ENCODE data around the gene GTPBP4.
"Not testable (repeated sequence)": the region's sequence is repeated elsewhere in the genome, so short reads cannot be mapped to it uniquely, and the experiment has no call there.

Gene GTPBP4

DNA sequence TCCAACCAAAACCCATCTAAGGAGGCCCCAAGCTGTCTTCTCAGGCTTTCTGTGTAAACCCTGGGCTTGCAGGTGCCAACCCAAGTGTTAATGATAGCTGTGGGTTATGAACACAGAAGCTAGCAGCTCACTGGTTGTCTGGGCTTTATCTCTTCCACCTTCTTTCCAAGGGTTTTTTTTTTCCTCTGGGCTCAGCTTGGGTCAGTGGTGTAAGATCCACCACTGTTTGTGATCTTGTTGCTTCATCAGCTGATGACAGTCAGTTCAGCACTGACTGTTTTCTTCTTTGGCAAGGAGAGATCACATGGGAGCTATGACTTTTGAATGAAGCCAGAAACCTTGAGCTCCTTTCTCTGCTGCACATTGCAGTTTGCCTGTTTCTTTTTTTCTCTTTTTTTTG, 4.6 kb downstream of the GTPBP4 start:
- DNase-seq, result no peak

DNA sequence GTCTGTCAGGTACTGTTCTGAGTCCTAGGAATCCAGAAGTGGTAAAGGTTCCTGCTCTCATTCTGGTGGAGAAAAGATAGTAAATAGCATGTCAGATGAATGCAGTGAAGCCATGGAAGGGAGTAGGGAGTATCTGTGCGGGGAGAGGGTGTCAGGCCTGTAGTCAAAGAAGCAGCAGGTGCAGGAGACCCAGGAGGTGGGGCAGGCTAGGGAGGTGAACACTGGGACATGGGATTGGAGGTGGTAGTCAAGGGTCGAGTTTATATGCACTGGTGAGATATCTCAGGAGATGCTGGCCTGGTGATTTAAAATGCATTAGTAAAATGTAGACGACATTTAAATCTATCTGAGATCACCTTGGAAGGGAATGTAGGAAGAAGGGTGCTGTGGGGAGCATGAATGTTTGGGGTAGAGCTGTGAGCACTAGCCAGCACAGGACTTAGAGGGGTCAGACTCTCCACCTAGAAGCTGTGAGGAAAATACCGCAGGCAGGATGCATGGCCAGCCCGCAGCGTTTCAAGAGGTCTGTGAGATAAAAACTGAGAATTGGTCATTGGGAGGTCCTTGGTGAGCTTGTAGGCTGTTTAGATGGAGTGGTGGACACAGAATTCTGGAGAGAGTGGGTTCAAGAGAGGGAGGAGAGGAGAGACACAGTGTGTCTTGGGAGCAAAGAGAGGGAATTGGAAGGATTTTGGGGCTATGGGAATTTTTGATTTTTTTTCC, 6.8 kb downstream of the GTPBP4 start:
- no peak for DNase-seq

DNA sequence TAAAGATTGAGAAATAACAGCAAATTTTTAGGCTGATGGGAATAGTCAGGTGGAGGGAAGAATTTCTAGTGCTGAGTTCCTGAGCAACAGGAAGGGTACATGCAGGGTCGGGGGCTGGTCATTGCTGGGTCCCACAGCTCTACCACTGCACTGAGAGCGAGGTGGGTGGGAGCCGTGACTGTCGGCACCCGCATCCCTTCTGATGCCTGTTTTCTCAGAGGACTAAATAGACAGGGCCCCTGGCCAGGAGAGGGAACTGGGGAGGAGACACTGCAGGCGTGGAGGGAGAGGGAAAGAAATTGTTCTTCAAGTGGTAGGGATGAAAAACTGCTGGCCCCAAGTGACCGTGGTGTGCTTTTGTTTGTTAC, 7.3 kb downstream of the GTPBP4 start:
- no peak for DNase-seq

DNA sequence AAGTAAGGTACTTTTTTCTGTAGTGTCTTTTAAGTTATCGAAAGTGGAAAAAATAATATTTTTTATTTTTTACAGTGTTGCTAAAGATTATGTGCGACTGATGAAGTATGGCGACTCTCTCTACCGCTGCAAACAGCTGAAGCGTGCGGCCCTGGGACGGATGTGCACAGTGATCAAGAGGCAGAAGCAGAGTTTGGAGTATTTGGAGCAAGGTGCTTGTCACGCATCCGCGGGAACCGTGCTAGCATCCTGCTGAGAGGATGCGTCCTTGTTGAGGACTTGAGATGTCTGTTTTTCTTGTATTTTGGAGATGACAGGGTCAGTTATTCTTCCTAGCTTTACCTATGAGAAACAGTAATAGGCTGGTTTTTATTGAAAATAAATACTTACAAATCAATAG, 7.8 kb downstream of the GTPBP4 start:
- no peak for DNase-seq

DNA sequence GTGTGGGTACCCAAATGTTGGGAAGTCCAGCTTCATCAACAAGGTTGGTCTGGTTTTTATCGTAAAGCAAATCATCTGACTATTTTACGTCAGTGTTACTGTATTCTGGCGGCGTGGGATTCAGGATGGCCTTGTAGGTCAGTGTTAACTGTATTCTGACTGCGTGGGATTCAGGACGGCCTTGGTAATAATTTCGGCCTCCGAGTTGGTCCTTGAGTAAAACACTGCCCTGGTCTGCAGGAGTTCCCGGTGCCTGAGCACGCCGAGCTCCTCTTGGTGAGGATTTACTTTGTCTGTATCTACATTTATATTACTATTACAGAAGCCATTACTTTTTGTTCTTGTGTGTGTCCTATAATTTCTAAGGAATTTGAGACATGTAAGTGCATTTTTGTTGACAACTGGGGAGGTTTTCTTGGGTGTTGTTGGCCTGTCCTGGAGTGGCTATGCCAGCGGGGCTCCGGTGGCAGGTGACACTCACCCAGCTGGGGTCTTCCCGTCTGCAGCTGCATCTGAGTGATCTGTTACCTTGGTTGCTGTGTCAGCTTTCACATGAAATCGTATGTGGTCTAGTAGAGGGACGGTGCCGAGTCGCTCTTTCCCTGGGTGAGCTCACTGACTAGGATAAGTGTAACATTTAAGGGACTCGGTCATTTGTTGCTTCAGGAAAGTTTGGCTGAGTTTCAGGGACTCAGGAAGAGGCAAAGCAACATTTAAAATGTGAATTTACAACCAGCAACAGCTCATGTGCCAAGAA, 9.2 kb downstream of the GTPBP4 start:
- no peak for DNase-seq

DNA sequence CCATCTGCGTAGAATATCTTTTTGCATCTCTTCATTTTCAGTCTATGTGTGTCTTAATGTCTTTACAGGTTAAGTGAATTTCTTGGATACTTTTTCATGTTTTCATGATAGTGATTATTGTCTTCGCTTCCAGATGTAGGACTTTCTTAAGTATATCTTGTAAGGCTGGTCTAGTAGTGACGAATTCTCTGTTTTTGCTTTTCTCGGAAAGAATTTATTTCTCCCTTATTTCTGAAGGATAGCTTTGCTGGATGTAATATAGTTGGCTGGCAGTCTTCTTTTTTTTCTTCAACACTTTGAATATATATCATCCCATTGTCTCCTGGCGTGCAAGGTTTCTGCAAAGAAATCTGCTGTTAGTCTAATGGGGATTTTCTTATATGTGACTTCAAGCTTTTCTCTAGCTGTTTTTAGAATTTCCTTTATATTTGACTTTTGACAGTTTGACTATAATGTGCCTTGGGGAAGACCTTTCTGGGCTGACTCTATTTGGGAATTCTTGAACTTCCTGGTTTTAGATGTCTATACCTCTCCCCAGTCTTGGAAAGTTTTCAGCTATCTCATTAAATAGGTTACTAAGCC, 14.3 kb downstream of the GTPBP4 start:
- no peak for DNase-seq

DNA sequence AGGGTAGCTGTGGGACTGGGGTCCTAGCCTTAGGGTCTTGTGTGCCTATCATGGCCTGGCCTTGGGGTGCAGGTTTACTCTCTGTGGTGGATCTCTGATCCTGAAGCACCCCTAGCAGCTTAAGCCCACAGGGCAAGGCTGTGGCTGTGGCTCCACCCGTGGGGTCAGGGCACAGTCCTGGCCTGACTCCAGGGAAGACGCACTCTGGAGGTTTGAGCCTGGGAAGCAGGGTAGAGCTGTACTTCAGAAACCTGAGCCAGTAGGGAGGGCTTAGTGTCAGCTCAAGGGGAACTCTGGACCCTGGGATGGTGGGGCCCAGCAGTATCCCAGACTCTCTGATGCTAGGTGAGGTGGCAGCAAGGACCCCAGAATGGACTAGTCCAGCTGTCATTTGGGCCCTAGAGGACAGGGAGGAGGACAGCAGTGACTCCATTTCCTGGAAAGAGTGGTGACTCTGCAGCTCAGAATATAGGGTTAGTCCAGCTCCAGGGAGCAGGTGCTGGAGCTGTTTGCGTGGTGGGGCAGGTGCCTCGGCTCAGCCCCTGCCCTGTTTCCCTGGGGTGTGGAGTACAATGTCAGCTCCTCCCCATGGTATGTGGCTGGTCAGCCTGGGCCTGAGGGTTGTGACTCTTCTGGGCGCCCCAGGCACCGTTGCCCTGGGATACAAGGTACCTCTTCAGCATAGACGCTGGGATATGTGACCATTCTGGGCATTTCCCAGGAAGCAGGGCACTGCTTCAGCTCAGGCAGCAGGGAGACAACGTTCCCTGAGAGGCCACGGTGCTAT, 15.8 kb downstream of the GTPBP4 start:
- DNase-seq, result no peak

DNA sequence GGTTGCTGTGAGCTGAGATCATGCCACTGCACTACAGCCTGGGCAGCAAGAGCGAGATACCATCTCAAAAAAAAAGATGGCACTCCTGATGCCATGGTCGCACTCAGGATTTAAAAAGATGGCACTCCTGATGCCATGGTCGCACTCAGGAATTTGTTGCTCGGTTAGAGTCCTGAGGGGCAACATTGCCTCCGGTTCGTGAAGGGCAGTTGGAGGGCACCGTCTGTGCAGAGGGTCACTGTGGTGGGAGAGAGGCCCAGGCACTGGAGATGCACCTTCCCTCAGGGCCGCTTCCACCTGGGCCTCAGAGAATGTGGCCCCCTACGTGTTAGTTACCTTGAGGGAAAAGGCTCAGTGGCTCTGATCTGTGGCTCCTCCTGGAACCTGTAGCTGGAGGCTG, 18.3 kb downstream of the GTPBP4 start:
- no peak for DNase-seq

DNA sequence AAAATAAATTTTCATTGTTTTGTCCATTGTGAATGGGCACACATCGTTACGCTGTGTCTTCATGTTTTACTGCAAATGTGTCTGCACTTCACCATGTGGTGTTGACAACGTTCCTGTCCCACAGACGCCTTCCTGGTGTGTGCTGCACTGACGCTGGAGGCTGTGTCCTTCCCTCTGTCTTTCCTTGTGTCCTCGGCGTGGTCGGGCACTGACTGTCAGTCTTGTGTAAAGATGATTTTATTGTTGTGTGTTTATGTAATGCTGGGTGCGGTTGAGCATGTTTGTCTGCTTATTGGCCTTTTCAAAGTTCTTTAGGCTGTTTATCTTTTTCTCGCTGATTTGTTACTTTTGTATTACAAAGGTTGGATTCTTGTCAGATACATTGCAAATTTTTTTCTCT, 19.3 kb downstream of the GTPBP4 start:
- DNase-seq, result no peak

DNA sequence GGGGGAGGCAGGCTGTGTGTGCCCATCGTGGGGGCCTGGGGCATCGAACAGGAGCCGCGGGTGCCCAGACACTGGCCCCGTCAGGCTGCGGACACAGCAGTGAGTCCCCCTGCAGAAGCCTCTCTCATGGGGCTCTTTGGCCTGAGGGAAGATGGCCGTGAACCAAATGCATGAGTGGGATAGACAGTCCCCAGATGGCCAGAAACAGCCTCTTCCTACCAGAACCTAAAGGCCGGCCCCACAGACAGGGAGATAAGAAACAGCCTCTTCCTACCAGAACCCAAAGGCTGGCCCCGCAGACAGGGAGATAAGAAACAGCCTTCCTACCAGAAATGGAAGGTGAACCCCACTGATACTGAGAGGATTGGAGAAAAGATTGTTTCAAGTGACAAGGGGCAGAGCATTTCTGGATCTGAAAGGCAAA, 20.8 kb downstream of the GTPBP4 start:
- no peak for DNase-seq

DNA sequence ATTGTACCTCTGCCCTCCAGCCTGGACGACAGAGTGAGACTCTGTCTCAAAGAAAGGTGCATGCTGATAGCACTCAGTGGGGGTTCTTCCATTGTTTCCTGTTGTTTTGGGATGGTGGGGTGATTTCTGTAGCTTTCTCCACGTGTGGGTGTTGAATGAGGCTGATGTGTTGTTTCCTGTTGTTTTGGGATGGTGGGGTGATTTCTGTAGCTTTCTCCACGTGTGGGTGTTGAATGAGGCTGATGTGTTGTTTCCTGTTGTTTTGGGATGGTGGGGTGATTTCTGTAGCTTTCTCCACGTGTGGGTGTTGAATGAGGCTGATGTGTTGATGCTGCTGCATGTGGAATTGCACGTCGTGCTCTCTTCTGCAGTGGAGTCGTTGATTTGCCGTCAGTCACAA, 21.7 kb downstream of the GTPBP4 start:
- DNase-seq, result not testable (repeated sequence)

DNA sequence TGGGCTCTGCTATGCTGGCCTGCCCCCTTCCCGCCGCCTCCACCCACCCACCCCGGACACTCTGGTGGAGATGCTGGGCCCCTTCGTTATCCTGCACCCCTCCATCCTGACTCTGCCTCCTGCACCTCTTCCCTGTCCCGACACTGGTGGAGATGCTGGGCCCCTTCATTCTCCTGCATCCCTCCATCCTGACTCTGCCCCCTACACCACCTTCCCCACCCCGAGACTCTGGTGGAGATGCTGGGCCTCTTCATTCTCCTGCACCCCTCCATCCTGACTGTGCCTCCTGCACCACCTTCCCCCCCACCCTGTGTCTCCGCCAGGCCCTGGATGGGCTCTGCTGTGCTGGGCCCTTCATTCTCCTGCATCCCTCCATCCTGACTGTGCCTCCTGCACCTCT, 22.5 kb downstream of the GTPBP4 start:
- DNase-seq, result no peak

DNA sequence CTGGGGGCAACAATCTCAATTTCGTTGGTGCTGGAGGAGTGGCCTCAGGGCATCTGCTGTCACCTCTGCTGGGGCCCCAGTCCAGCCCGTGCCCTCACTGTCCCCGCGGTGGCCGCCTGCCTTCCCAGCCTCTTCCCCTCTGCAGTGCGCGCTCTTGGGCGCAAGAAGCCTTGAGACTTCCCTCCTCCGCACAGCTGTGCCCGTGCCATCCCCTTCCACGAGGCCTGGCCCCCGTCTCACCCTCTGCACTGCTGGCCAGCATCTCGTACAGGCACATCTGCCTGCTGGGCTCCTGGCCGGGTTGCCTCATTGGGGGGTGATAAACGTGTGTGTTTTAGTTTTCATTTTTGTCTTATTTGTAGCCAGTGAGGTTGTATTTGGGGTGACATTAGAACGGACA, 23.5 kb downstream of the GTPBP4 start:
- no peak for DNase-seq

DNA sequence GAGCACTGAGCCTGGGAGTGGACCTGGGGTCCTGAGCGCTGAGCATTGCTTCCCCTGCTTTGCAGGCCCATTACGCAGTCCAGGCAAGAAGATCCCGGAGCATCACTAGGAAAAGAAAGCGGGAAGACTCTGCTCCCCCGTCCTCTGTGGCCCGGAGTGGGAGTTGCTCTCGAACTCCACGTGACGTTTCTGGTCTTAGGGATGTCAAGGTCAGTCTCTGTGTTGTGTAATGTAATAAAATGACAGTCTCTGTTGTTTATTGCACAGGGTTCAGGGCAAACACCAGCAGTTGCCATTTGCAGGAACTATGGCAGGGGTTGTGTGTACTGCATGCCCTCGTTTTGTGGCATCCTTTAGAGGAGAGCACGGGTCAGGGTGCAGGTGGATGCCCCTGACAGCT, 27.5 kb downstream of the GTPBP4 start:
- DNase-seq, result no peak

DNA sequence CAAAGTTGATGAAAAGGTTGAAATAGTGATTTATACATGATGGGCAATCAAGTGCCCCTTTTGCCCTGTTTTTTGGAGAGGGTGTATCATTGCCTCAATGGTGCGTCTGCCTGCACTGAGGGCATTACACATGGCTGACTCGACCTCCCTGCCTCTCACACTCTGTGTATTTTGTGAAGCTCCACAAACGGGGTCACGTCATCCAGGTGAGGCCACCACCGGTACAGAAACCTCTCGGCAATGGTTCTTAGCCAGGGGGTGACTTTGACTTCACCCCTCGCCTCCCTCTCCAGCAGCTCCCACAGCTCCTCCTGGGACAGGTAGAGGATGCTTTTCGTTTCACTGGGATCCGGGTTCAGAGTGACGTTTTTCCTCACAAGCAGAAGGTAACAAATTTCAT, 31.1 kb downstream of the GTPBP4 start:
- no peak for DNase-seq

DNA sequence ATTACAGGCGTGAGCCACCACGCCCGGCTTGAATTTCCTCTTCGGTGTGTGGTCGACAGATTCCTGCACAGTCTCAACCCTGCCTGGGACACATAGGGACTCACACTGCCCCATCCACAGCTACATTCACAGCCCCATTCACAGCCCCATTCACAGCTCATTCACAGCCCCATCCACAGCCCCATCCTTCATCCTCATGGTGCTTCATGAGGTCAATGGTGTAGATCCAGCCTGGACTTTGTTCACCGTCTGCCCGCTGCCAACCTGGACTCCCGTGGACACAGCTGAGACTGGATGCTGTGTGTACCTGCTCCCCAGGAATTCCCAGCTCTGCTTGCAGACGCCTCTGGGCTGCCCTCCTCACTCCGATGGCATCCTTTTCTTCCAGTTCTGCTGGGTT, 32.2 kb downstream of the GTPBP4 start:
- DNase-seq, result no peak

DNA sequence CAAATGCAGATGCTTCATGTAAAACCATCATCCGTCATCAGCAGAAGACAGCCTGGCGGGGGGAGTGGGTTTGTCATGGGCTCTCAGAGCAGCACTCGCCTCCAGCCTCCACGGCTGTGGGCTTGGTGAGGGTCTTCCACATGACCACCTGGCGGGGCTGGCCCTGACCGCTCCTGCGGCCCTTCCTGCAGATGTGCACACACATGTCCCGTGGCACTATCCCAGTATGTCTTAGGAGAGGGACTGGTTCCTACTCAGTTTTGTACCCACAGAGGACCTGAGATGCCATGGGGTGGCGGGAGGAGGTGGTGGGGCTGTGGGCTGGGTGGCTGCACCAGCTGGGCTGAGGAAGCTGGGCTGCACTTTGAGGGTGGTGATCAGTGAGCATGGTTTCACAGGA, 32.7 kb downstream of the GTPBP4 start:
- no peak for DNase-seq

DNA sequence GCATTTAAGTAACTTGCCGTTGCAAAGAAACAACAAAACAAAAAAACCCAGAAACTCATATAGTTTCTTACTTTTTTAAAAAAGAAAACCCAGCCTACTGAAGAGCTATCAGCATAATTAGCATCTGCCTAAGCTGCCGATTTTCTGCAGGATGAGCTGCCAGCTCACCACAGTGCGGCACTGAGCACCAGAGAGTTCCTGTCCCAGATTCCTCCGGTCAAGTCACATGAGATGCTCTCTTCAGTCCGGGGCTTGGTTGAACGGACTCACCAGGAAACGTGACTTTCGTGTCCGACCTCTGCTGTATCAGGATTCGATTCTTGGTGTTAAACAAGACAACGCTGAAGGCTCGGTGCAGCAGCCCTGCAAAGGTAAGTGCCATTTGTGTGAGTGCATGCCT, 34.2 kb downstream of the GTPBP4 start:
- DNase-seq, result no peak

DNA sequence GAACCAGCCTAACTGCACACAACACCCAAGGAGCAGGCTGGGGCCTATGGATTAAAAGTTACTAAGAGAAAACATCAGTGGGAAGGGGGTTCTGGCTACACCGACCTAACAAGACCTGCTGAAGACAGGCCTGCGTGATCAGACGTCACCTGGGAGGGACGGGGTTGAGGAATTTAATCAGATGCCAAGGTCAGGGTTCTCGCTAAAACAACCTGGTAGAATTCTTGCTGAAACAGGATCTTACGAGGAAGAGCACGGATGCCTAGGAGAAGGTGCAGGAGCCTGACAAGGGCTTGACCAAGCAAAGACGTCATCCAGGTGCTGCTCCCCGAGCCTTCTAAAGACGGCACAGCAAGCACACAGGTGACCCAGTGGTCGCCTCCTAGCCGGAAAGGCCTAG, 35.9 kb downstream of the GTPBP4 start:
- no peak for DNase-seq

DNA sequence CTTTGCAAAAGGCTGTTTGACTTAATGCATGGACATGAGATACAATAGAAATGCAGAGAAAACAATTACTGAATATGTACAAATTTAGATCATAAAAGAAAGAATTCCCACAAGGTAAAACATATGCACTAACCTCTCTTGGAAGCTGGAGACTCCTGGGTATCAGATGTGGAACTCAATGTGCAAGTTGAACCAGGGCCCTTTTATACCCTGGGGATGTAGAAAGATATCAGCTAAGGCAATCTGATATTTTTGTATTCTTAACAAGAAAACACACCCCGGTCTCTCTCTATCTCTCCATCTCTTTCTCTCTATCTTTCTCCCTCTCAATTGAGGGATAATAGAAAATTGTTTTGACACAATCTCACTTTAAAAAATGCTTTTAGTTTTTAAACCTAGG, 37.4 kb downstream of the GTPBP4 start, which contains the start of gene IDI2:
TSS of gene IDI2 (minus strand) at position 177 of the 400 bp plus-strand sequence. CDS start 1,136 bp downstream, outside the sequence.
- DNase-seq, result no peak

DNA sequence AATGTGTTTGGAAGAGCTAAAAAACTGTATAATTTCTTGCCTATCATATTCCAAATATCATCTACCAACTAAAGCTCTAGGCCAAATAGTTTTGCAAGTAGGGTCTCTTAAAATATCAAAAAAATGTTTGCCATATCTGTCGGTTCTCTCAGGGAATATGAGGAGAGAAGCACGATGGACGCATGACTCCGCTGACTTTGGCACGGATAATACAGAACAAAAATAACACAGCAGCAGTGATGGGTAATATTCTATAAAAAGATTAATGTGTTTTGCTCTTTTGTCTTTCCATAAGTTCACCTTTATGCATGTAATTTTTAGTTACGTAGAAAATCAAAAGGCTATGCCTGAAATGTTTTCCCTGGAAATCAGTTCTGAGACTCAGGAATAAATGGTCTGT, 38.3 kb downstream of the GTPBP4 start:
- DNase-seq, result no peak

DNA sequence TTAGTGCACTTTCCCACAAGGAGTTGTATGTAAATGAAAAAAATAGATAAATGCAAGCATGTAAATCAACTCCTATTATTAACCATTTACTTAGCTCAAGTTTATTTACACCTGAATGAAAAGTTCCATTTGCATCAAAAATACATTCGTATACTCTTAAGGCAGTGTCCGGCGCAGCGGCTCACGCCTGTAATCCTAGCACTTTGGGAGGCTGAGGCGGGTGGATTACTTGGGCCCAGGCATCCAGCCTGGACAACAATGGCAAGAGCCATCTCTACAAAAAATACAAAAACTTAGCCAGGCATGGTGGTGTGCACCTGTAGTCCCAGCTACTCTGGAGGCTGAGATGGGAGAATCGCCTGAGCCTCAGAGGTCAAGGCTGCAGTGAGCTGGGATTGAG, 41.6 kb downstream of the GTPBP4 start:
- DNase-seq, result no peak

DNA sequence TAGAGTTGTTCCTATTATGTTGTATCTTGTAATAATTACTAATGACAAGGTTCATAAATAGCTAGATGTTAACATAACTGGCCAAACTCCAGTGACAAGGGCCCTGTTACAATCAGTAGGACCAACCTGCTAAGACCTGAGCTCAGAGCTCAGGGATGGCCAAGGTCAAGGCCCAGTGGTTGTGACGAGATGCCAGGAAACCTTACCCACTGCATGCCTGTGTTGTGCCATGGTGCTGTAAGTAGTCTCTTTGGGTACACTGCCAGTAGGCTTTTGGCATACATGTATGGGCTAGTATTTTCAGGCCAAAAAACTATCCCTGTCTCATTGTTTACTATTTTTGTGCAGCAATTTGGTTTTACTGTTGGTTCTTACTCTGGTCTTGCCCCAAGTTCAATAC, 45.4 kb downstream of the GTPBP4 start:
- DNase-seq, result no peak

DNA sequence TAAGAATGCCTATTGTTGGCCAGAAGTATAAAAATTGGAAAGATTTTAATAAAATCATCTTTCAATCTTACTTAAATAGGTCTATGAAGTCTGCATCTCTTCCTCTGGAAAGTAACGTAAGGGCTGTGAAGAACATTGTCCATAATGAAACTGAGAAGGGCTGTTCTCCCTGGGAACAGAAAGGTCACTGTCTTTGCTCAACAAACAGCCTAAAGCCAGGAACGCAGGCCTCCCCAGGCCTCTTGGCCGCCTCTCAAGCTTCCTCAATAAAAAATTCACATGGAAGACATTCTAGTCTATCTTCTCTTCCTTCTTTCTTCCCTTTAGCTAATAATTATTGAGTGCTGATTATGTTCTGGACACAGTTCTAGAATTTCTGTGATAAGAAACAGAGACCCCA, 46.5 kb downstream of the GTPBP4 start:
- DNase-seq, result no peak

Data from NCI-H345 (cell line).